Activated T-cell treated with anti-CD3 and anti-CD28 coated beads, Interleukin-2, amount 50 U/mL, for 24 hours (primary cell): ENCODE measurements around the gene KLHL3.

Source experiments
- DNase-seq: peaks from one replicate; pipeline ENCODE4 v3.0.0-alpha.2; 2020
- H3K27ac Mint-ChIP-seq: 2 replicates; pipeline ENCODE4 v1.8.0; 2020; ENCODE audit warnings: mild to moderate bottlenecking, mixed read lengths
- H3K27me3 Mint-ChIP-seq: 2 replicates; pipeline ENCODE4 v1.8.0; 2020; ENCODE audit warnings: mixed read lengths
- H3K36me3 Mint-ChIP-seq: 2 replicates; pipeline ENCODE4 v1.8.0; 2020; ENCODE audit warnings: low read depth, mixed read lengths
- H3K4me1 Mint-ChIP-seq: 2 replicates; pipeline ENCODE4 v1.8.0; 2020; ENCODE audit warnings: low read depth, mixed read lengths
- H3K4me3 Mint-ChIP-seq: 2 replicates; pipeline ENCODE4 v1.8.0; 2020; ENCODE audit warnings: mild to moderate bottlenecking, moderate library complexity, mixed read lengths
- H3K9me3 Mint-ChIP-seq: 2 replicates; pipeline ENCODE4 v1.8.0; 2020; ENCODE audit warnings: mixed read lengths

Gene KLHL3

GRCh38 chr5:137708796-137709559 is 26.9 kb downstream of the KLHL3 start:
- Mint-ChIP-seq H3K36me3 (peaks cover 30% of the 10 kb centered on the region), H3K4me1 (no peaks in the 10 kb centered on the region), H3K4me3 (no peak overlapping the region), H3K27me3 (no peaks in the 10 kb centered on the region), H3K9me3 (peaks cover 8% of the 10 kb centered on the region), H3K27ac (no peak overlapping the region)
- no peak for DNase-seq

GRCh38 chr5:137708062-137708461 is 27.8 kb downstream of the KLHL3 start:
- Mint-ChIP-seq H3K9me3 (peaks cover 3% of the 10 kb centered on the region), H3K4me3 (no peak overlapping the region), H3K27ac (no peak overlapping the region), H3K27me3 (no peaks in the 10 kb centered on the region), H3K36me3 (peaks cover 30% of the 10 kb centered on the region), H3K4me1 (no peaks in the 10 kb centered on the region)
- DNase-seq: no peak

GRCh38 chr5:137706841-137707240 is 29.0 kb downstream of the KLHL3 start:
- Mint-ChIP-seq H3K27ac (no peak overlapping the region), H3K36me3 (peaks cover 28% of the 10 kb centered on the region), H3K9me3 (no peaks in the 10 kb centered on the region)

GRCh38 chr5:137705106-137705505 is 30.8 kb downstream of the KLHL3 start:
- no peak for DNase-seq
- Mint-ChIP-seq H3K9me3 (no peaks in the 10 kb centered on the region), H3K27me3 (no peaks in the 10 kb centered on the region), H3K36me3 (peaks cover 30% of the 10 kb centered on the region), H3K27ac (no peak overlapping the region), H3K4me3 (no peak overlapping the region), H3K4me1 (no peaks in the 10 kb centered on the region)

More at GRCh38 chr5:137706841-137707240, 29.0 kb downstream of the KLHL3 start:
- Mint-ChIP-seq H3K4me3 (no peak overlapping the region), H3K4me1 (no peaks in the 10 kb centered on the region), H3K27me3 (no peaks in the 10 kb centered on the region)
- no peak for DNase-seq

GRCh38 chr5:137703565-137703964 is 32.3 kb downstream of the KLHL3 start:
- Mint-ChIP-seq H3K27me3 (no peaks in the 10 kb centered on the region), H3K4me3 (no peak overlapping the region), H3K9me3 (no peaks in the 10 kb centered on the region), H3K4me1 (no peaks in the 10 kb centered on the region), H3K27ac (no peak overlapping the region), H3K36me3 (peaks cover 24% of the 10 kb centered on the region)
- DNase-seq: no peak

GRCh38 chr5:137700282-137700680 is 35.6 kb downstream of the KLHL3 start:
- peaks cover 23% of the 10 kb centered on the region for H3K36me3 Mint-ChIP-seq
- peaks cover 30% of the 10 kb centered on the region for H3K4me1 Mint-ChIP-seq

GRCh38 chr5:137699336-137700281 is 36.3 kb downstream of the KLHL3 start:
- Mint-ChIP-seq H3K4me1 (peaks cover 37% of the 10 kb centered on the region), H3K36me3 (peaks cover 25% of the 10 kb centered on the region), H3K27me3 (no peaks in the 10 kb centered on the region), H3K9me3 (no peaks in the 10 kb centered on the region), H3K4me3 (no peak overlapping the region), H3K27ac (no peak overlapping the region)
- DNase-seq: no peak

More at GRCh38 chr5:137700282-137700680, 35.6 kb downstream of the KLHL3 start:
- DNase-seq: no peak
- no peak overlapping the region for H3K4me3 Mint-ChIP-seq
- no peak overlapping the region for H3K27ac Mint-ChIP-seq
- no peaks in the 10 kb centered on the region for H3K9me3 Mint-ChIP-seq
- H3K27me3 Mint-ChIP-seq: no peaks in the 10 kb centered on the region

- no peaks in the 10 kb centered on the region for H3K27me3 Mint-ChIP-seq
- H3K4me3 Mint-ChIP-seq: peak overlapping the region; percentile 64
- peak overlapping the region; percentile 94 for H3K27ac Mint-ChIP-seq
Measured at GRCh38 chr5:137696481-137696880, 39.4 kb downstream of the KLHL3 start.

GRCh38 chr5:137695651-137696428 is 40.0 kb downstream of the KLHL3 start:
- Mint-ChIP-seq H3K27me3 (no peaks in the 10 kb centered on the region), H3K36me3 (peaks cover 20% of the 10 kb centered on the region), H3K4me3 (peak overlapping the region; percentile 64), H3K4me1 (peaks cover 51% of the 10 kb centered on the region), H3K9me3 (no peaks in the 10 kb centered on the region), H3K27ac (peak overlapping the region; percentile 94)
- DNase-seq: peak; percentile 43

More at GRCh38 chr5:137696481-137696880, 39.4 kb downstream of the KLHL3 start:
- DNase-seq: peak; percentile 38
- Mint-ChIP-seq H3K4me1 (peaks cover 51% of the 10 kb centered on the region), H3K36me3 (peaks cover 16% of the 10 kb centered on the region), H3K9me3 (no peaks in the 10 kb centered on the region)

- Mint-ChIP-seq H3K9me3 (no peaks in the 10 kb centered on the region), H3K4me1 (peaks cover 51% of the 10 kb centered on the region), H3K4me3 (no peak overlapping the region), H3K27me3 (no peaks in the 10 kb centered on the region), H3K27ac (no peak overlapping the region), H3K36me3 (peaks cover 32% of the 10 kb centered on the region)
- DNase-seq: no peak
Measured at GRCh38 chr5:137693951-137694721, 41.8 kb downstream of the KLHL3 start.

GRCh38 chr5:137693307-137693950 is 42.5 kb downstream of the KLHL3 start:
- Mint-ChIP-seq H3K27ac (no peak overlapping the region), H3K36me3 (peaks cover 39% of the 10 kb centered on the region), H3K27me3 (no peaks in the 10 kb centered on the region), H3K4me3 (no peak overlapping the region), H3K4me1 (peaks cover 50% of the 10 kb centered on the region), H3K9me3 (no peaks in the 10 kb centered on the region)
- DNase-seq: no peak

- DNase-seq: no peak
- Mint-ChIP-seq H3K4me1 (peaks cover 11% of the 10 kb centered on the region), H3K36me3 (peaks cover 35% of the 10 kb centered on the region), H3K9me3 (no peaks in the 10 kb centered on the region), H3K27ac (no peak overlapping the region), H3K4me3 (no peak overlapping the region), H3K27me3 (no peaks in the 10 kb centered on the region)
Measured at GRCh38 chr5:137689306-137689705, 46.6 kb downstream of the KLHL3 start.

- H3K36me3 Mint-ChIP-seq: peaks cover 37% of the 10 kb centered on the region
- H3K27me3 Mint-ChIP-seq: no peaks in the 10 kb centered on the region
- no peak for DNase-seq
- H3K27ac Mint-ChIP-seq: no peak overlapping the region
- no peak overlapping the region for H3K4me3 Mint-ChIP-seq
- no peaks in the 10 kb centered on the region for H3K9me3 Mint-ChIP-seq
- peaks cover 5% of the 10 kb centered on the region for H3K4me1 Mint-ChIP-seq
Measured at GRCh38 chr5:137688210-137688840, 47.6 kb downstream of the KLHL3 start.
